DMS79 treated with DMSO at 0.1 percent for 48 hours (cell line): Measurements from ENCODE around the gene XAB2.
A peak's percentile ranks its signal among the peaks of the same experiment; 100 is the strongest.

Source experiments
- DNase-seq: peaks from one replicate; lab custom pipeline; 2025; lab: John Stamatoyannopoulos, UW

Gene XAB2

GRCh38 chr19:7611541-7612279, 17.6 kb downstream of the XAB2 start:
- no peak for DNase-seq

GRCh38 chr19:7610491-7611240, 18.7 kb downstream of the XAB2 start:
- no peak for DNase-seq

GRCh38 chr19:7607874-7608560, 21.3 kb downstream of the XAB2 start:
- no peak for DNase-seq

GRCh38 chr19:7607212-7607873, 22.0 kb downstream of the XAB2 start:
- DNase-seq: no peak

- no peak for DNase-seq
These were observed 23.1 kb downstream of the XAB2 start for GRCh38 chr19:7606289-7606688.

GRCh38 chr19:7605490-7606222, 23.7 kb downstream of the XAB2 start:
- DNase-seq: no peak

- no peak for DNase-seq
These were observed 25.4 kb downstream of the XAB2 start for GRCh38 chr19:7603919-7604318.

- DNase-seq: peak; percentile 66
These were observed 26.3 kb downstream of the XAB2 start for GRCh38 chr19:7602935-7603497.

- DNase-seq: peak; percentile 66
These were observed 27.0 kb downstream of the XAB2 start for GRCh38 chr19:7602240-7602934.

GRCh38 chr19:7600721-7601120, 28.6 kb downstream of the XAB2 start:
- DNase-seq: no peak

- DNase-seq: no peak
These were observed 31.2 kb downstream of the XAB2 start for GRCh38 chr19:7598180-7598579.

GRCh38 chr19:7597689-7598088, 31.7 kb downstream of the XAB2 start:
- DNase-seq: no peak

- DNase-seq: no peak
These were observed 33.0 kb downstream of the XAB2 start for GRCh38 chr19:7596211-7596937.

- peak; percentile 81 for DNase-seq
These were observed 33.7 kb downstream of the XAB2 start, which contains the start of gene CAMSAP3 for GRCh38 chr19:7595466-7596133. Gene CAMSAP3, plus strand, starts transcription at chr19:7595863. Its CDS starts 140 bp downstream, at chr19:7596003.

GRCh38 chr19:7590256-7590655, 39.1 kb downstream of the XAB2 start:
- no peak for DNase-seq

- DNase-seq: no peak
These were observed 39.5 kb downstream of the XAB2 start for GRCh38 chr19:7589822-7590221.

- no peak for DNase-seq
These were observed 46.9 kb downstream of the XAB2 start for GRCh38 chr19:7582446-7582845.

- no peak for DNase-seq
These were observed 50.2 kb downstream of the XAB2 start for GRCh38 chr19:7579182-7579581.

- no peak for DNase-seq
These were observed 51.2 kb downstream of the XAB2 start for GRCh38 chr19:7578127-7578526.
